Right lobe of liver (tissue), 6 donors: ENCODE measurements around the gene MAML2. TPM values are rescaled to one million over a fixed set of nuclear protein-coding genes. Genes with fewer than 3 reads are reported as not detected.

Source experiments
- ATAC-seq, 4 donors: fragments of 200-7000 bp; cut with Tn5 transposase; one replicate each; pipeline ENCODE4 v1.9.1; 2020; ENCODE audit warnings: mild to moderate bottlenecking in 4 of 4, moderate library complexity in 4 of 4
- DNase-seq, 3 donors: peaks; one replicate each; pipeline ENCODE4 v3.0.0-alpha.2; 2020
- H3K27ac ChIP-seq, 3 donors: fragments of 200-600 bp; one replicate each; pipeline ENCODE4 v1.8.0; 2022
- H3K27me3 ChIP-seq, 2 donors: fragments of 200-600 bp; one replicate each; pipeline ENCODE4 v1.8.0; 2022
- H3K36me3 ChIP-seq, 4 donors: fragments of 200-600 bp; sonication (generic) in 1 of 4; one replicate each; pipeline versions ENCODE4 v1.5.1 to v1.8.0; 2017 to 2022; ENCODE audit warnings: control low read depth in 1 of 4
- H3K4me1 ChIP-seq, 4 donors: fragments of 200-600 bp; sonication (generic) in 1 of 4; one replicate each; pipeline versions ENCODE4 v1.5.1 to v1.8.0; 2017 to 2022; ENCODE audit warnings: control low read depth in 1 of 4
- H3K4me3 ChIP-seq, 3 donors: fragments of 200-600 bp; one replicate each; pipeline ENCODE4 v1.8.0; 2022
- H3K9me3 ChIP-seq, 4 donors: fragments of 200-600 bp; sonication (generic) in 1 of 4; one replicate each; pipeline versions ENCODE4 v1.5.1 to v1.8.0; 2017 to 2022; ENCODE audit warnings: control low read depth in 1 of 4
- POLR2A ChIP-seq: fragments of 450-650 bp; IDR thresholded peaks from one replicate; pipeline ENCODE4 v1.6.1; 2017; ENCODE audit warnings: antibody characterized with exemption, mild to moderate bottlenecking
- WGBS: methylation state at CpG from one replicate; pipeline ENCODE4 v1.1.6; 2018; ENCODE audit warnings: low coverage, low lambda C conversion rate; ENCODE audit not compliant: insufficient coverage; ENCODE audit errors: missing lambda C conversion rate; 5-methylcytosine and 5-hydroxymethylcytosine counted together
- intact Hi-C, 2 donors: fragments of 100-400 bp; cut with DNase I; formaldehyde crosslinking; loops; one replicate each; pipeline versions ENCODE4 v1.11.2 to v1.14.1; 2022
- total RNA-seq, 6 experiments: library from RNA; depleted of rRNA in 2 of 6; stranded (reverse); fragments of >200 nt in 2 of 6; fragmentation: NEBNext Ultra II Directional in 3 of 6; extraction: Animal tissue kit (Norgen Biotek cat#: 25700) in 3 of 6; gene quantifications; one replicate each; pipeline versions ENCODE4 v1.1.0 to v1.2.4, GENCODE V29; 2016 to 2023
- TF ChIP-seq, protein P1 (sequence below), 4 donors: fragments of 200-600 bp in 3 of 4; fragments of 450-650 bp in 1 of 4; IDR thresholded peaks; one replicate each; pipeline versions ENCODE4 v1.5.1 to v1.8.0; 2016 to 2022; ENCODE audit warnings: antibody characterized with exemption in 4 of 4, mild to moderate bottlenecking in 2 of 4
- donor health status: DM: no; HTN: yes; CAD: no.
- donor health status: DM: no; HTN: no; CAD: no.
- donor health status: DM: no; HTN: no; CAD: no.
- donor health status: DM: no; HTN: yes; CAD: no.
- donor health status: DM: no; HTN: yes; CAD: no.

The MAML2 gene
- total RNA-seq, 6 experiments from 2014 or later, result 0.92 to 2.3 (median 1.9) TPM

DNA sequence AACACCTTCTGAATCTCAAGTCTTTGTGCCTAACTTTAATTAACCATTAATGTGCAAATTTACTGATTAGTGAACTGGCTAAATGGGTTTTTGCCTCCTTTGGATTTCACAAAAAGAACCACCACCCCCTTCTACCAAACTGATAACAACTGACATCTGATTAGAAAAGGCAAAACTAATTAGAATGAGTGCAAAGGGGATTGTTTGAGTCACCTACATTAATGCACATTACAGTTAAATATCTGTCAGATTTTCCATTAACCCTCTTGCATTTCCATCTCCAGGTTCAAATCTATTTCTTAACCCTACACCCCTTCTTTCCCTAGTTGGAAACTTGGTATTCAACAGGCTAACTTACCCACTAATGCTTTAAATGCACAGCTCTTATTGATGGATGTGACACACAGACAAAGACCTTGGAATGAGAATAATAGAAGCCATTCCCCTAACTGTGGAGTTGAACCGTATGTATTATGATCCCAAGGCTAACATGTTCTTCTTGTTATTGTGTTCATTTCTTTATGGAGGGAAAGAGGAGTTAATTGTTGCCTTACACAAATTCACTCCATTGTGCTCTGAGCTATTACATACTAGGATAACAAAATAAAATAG, 257.6 kb downstream of the MAML2 start:
- H3K4me1 ChIP-seq, result no peaks in the 10 kb centered on the region
- no peak for ATAC-seq
- H3K9me3 ChIP-seq, result no peaks in the 10 kb centered on the region
- 89% methylated on average over 1 of the region's 1 CpG for WGBS
- no peak overlapping the region for H3K4me3 ChIP-seq
- intact Hi-C loops, result no loop called here
- no peak for TF ChIP-seq POLR2A
- TF ChIP-seq, protein P1, sequence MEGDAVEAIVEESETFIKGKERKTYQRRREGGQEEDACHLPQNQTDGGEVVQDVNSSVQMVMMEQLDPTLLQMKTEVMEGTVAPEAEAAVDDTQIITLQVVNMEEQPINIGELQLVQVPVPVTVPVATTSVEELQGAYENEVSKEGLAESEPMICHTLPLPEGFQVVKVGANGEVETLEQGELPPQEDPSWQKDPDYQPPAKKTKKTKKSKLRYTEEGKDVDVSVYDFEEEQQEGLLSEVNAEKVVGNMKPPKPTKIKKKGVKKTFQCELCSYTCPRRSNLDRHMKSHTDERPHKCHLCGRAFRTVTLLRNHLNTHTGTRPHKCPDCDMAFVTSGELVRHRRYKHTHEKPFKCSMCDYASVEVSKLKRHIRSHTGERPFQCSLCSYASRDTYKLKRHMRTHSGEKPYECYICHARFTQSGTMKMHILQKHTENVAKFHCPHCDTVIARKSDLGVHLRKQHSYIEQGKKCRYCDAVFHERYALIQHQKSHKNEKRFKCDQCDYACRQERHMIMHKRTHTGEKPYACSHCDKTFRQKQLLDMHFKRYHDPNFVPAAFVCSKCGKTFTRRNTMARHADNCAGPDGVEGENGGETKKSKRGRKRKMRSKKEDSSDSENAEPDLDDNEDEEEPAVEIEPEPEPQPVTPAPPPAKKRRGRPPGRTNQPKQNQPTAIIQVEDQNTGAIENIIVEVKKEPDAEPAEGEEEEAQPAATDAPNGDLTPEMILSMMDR (IDR thresholded peaks at IDR 0.05), result no peak
- no peaks in the 10 kb centered on the region for H3K27me3 ChIP-seq
- no peaks in the 10 kb centered on the region for H3K36me3 ChIP-seq
- no peak overlapping the region for H3K27ac ChIP-seq
- DNase-seq, result no peak

- DNase-seq (no peak), ATAC-seq (no peak)
- H3K9me3 ChIP-seq, result no peaks in the 10 kb centered on the region
- H3K4me3 ChIP-seq, result no peak overlapping the region
- intact Hi-C loops, result no loop called here
- TF ChIP-seq POLR2A, result no peak
- TF ChIP-seq, protein P1 (IDR thresholded peaks at IDR 0.05), result no peak
- H3K4me1 ChIP-seq, result no peaks in the 10 kb centered on the region
- WGBS, result 63% methylated on average over 6 of the region's 6 CpGs
- H3K27ac ChIP-seq, result no peak overlapping the region
- no peaks in the 10 kb centered on the region for H3K36me3 ChIP-seq
- no peaks in the 10 kb centered on the region for H3K27me3 ChIP-seq
These were observed 258.2 kb downstream of the MAML2 start for GRCh38 chr11:96084610-96085318.

GRCh38 chr11:96082936-96083335, 260.1 kb downstream of the MAML2 start:
- WGBS, result 63% methylated on average over 2 of the region's 2 CpGs

DNA sequence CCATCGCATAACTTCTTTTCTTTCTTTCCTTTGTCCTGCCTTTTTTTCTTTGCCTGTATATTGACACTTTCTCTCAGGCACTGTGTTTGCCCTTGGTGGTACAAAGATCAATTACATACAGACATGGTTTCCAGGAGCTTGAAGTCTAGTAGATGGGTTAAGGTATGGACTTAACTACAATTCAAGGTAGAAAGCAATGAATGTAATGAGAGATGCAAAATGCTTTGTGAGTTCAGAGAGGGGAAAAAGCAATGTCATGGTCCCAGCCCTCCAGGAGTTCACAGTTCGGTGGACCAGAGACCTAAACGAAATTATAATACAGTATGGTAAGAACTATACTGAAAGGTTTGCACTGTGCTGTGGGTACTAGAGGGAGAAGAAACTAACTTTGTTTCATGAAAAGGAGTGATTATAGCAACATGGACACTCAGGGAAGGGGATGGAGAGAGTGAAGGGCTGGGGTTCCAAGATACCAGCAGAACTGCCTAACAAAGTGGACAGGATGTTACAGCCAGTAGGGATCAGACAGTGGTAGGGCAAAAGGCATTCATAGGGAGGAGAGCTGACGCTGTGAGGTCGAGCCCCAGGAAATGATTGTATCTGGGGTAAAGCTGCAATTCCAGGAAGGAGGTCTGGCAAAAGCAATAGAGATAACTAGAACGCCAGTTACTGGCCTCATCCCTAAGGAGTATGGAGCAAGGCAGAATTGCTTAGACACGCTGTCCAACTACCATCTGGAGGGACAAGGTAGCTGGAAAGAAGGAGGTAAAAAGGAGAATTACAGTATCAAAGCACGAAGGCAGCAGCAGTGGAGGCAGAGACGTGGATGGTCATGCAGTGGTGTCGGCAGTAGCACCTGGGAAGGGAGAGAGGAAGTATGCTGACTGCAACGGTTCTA, 260.7 kb downstream of the MAML2 start:
- TF ChIP-seq, protein P1 (IDR thresholded peaks at IDR 0.05), result no peak
- TF ChIP-seq POLR2A, result no peak

More at GRCh38 chr11:96082936-96083335, 260.1 kb downstream of the MAML2 start:
- Histone ChIP-seq H3K4me3 (no peak overlapping the region), H3K36me3 (no peaks in the 10 kb centered on the region), H3K27me3 (no peaks in the 10 kb centered on the region), H3K27ac (no peak overlapping the region), H3K4me1 (no peaks in the 10 kb centered on the region), H3K9me3 (no peaks in the 10 kb centered on the region)
- TF ChIP-seq POLR2A, result no peak
- TF ChIP-seq, protein P1 (IDR thresholded peaks at IDR 0.05), result no peak
- no peak for ATAC-seq
- DNase-seq, result no peak
- intact Hi-C loops, result no loop called here

More for the DNA sequence above, 260.7 kb downstream of the MAML2 start:
- H3K4me1 ChIP-seq, result no peaks in the 10 kb centered on the region
- 49% methylated on average over 11 of the region's 11 CpGs for WGBS
- H3K4me3 ChIP-seq, result no peak overlapping the region
- H3K27ac ChIP-seq, result no peak overlapping the region
- no peaks in the 10 kb centered on the region for H3K27me3 ChIP-seq
- DNase-seq (no peak), ATAC-seq (peak; percentile 56 to 64 (median 56))
- intact Hi-C loops, result no loop called here
- no peaks in the 10 kb centered on the region for H3K36me3 ChIP-seq
- no peaks in the 10 kb centered on the region for H3K9me3 ChIP-seq
